ENCODE results near the gene NRP2. TPM values are rescaled to one million over a fixed set of nuclear protein-coding genes. Genes with fewer than 3 reads are reported as not detected.
A peak's percentile ranks its signal among the peaks of the same experiment; 100 is the strongest.

The NRP2 gene
- total RNA-seq, 1 donor from 2014 or later, result 31.8 TPM

GRCh38 chr2:205685314-205686055 lies 3.2 kb downstream of the NRP2 start:
- H3K4me3 ChIP-seq (ENCODE audit: low read length in 3 of 3), result peak overlapping the region; percentile 67 to 73 (median 70)
- H3K27me3 ChIP-seq (ENCODE audit: control insufficient read depth in 3 of 3, insufficient read depth in 3 of 3, low read length in 3 of 3), result peaks cover 15 to 41% (median 40%) of the 10 kb centered on the region in 3 donors
- no peaks in the 10 kb centered on the region for H3K9me3 ChIP-seq (ENCODE audit: control insufficient read depth in 3 of 3, low read length in 3 of 3)
- peaks cover 14 to 17% (median 17%) of the 10 kb centered on the region in 3 donors for H3K4me1 ChIP-seq (ENCODE audit: control insufficient read depth in 3 of 3, insufficient read depth in 3 of 3, low read length in 3 of 3)
- H3K27ac ChIP-seq (ENCODE audit: low read depth, low read length), result peak overlapping the region; percentile 54
- no peaks in the 10 kb centered on the region for H3K36me3 ChIP-seq (ENCODE audit: control insufficient read depth in 3 of 3, insufficient read depth in 3 of 3, low read length in 3 of 3)
- peak overlapping the region in 2 of 3 donors; percentile 56 to 57 for H3K9ac ChIP-seq (ENCODE audit: low read depth in 1 of 3, low read length in 3 of 3)

GRCh38 chr2:205686056-205686782 lies 3.9 kb downstream of the NRP2 start:
- H3K27ac ChIP-seq (ENCODE audit: low read depth, low read length), result peak overlapping the region; percentile 54
- peaks cover 14 to 17% (median 17%) of the 10 kb centered on the region in 3 donors for H3K4me1 ChIP-seq (ENCODE audit: control insufficient read depth in 3 of 3, insufficient read depth in 3 of 3, low read length in 3 of 3)
- H3K27me3 ChIP-seq (ENCODE audit: control insufficient read depth in 3 of 3, insufficient read depth in 3 of 3, low read length in 3 of 3), result peaks cover 15 to 37% (median 34%) of the 10 kb centered on the region in 3 donors

GRCh38 chr2:205686783-205687640 lies 4.7 kb downstream of the NRP2 start:
- Histone ChIP-seq H3K9ac (ENCODE audit: low read depth in 1 of 3, low read length in 3 of 3) (peak overlapping the region in 1 of 3 donors; percentile 57), H3K36me3 (ENCODE audit: control insufficient read depth in 3 of 3, insufficient read depth in 3 of 3, low read length in 3 of 3) (no peaks in the 10 kb centered on the region), H3K27ac (ENCODE audit: low read depth, low read length) (no peak overlapping the region), H3K27me3 (ENCODE audit: control insufficient read depth in 3 of 3, insufficient read depth in 3 of 3, low read length in 3 of 3) (peaks cover 13 to 32% (median 27%) of the 10 kb centered on the region in 3 donors), H3K4me1 (ENCODE audit: control insufficient read depth in 3 of 3, insufficient read depth in 3 of 3, low read length in 3 of 3) (peaks cover 8 to 13% (median 12%) of the 10 kb centered on the region in 3 donors), H3K9me3 (ENCODE audit: control insufficient read depth in 3 of 3, low read length in 3 of 3) (no peaks in the 10 kb centered on the region), H3K4me3 (ENCODE audit: low read length in 3 of 3) (peak overlapping the region; percentile 13 to 73 (median 70))

More at GRCh38 chr2:205686056-205686782, 3.9 kb downstream of the NRP2 start:
- H3K9me3 ChIP-seq (ENCODE audit: control insufficient read depth in 3 of 3, low read length in 3 of 3), result no peaks in the 10 kb centered on the region
- no peaks in the 10 kb centered on the region for H3K36me3 ChIP-seq (ENCODE audit: control insufficient read depth in 3 of 3, insufficient read depth in 3 of 3, low read length in 3 of 3)
- peak overlapping the region in 1 of 3 donors; percentile 57 for H3K9ac ChIP-seq (ENCODE audit: low read depth in 1 of 3, low read length in 3 of 3)
- peak overlapping the region; percentile 67 to 73 (median 70) for H3K4me3 ChIP-seq (ENCODE audit: low read length in 3 of 3)

- Histone ChIP-seq H3K9me3 (ENCODE audit: control insufficient read depth in 3 of 3, low read length in 3 of 3) (no peaks in the 10 kb centered on the region), H3K27me3 (ENCODE audit: control insufficient read depth in 3 of 3, insufficient read depth in 3 of 3, low read length in 3 of 3) (peaks cover 13 to 32% (median 27%) of the 10 kb centered on the region in 3 donors), H3K27ac (ENCODE audit: low read depth, low read length) (no peak overlapping the region), H3K4me1 (ENCODE audit: control insufficient read depth in 3 of 3, insufficient read depth in 3 of 3, low read length in 3 of 3) (peaks cover 7 to 13% (median 12%) of the 10 kb centered on the region in 3 donors), H3K9ac (ENCODE audit: low read depth in 1 of 3, low read length in 3 of 3) (no peak overlapping the region), H3K36me3 (ENCODE audit: control insufficient read depth in 3 of 3, insufficient read depth in 3 of 3, low read length in 3 of 3) (no peaks in the 10 kb centered on the region), H3K4me3 (ENCODE audit: low read length in 3 of 3) (no peak overlapping the region)
These were observed 5.3 kb downstream of the NRP2 start for GRCh38 chr2:205687641-205687956.

- Histone ChIP-seq H3K27me3 (ENCODE audit: control insufficient read depth in 3 of 3, insufficient read depth in 3 of 3, low read length in 3 of 3) (peaks cover 13 to 29% (median 18%) of the 10 kb centered on the region in 3 donors), H3K36me3 (ENCODE audit: control insufficient read depth in 3 of 3, insufficient read depth in 3 of 3, low read length in 3 of 3) (no peaks in the 10 kb centered on the region), H3K27ac (ENCODE audit: low read depth, low read length) (no peak overlapping the region), H3K4me1 (ENCODE audit: control insufficient read depth in 3 of 3, insufficient read depth in 3 of 3, low read length in 3 of 3) (peaks cover 5 to 13% (median 12%) of the 10 kb centered on the region in 3 donors), H3K4me3 (ENCODE audit: low read length in 3 of 3) (peak overlapping the region in 1 of 3 donors; percentile 2), H3K9ac (ENCODE audit: low read depth in 1 of 3, low read length in 3 of 3) (no peak overlapping the region), H3K9me3 (ENCODE audit: control insufficient read depth in 3 of 3, low read length in 3 of 3) (no peaks in the 10 kb centered on the region)
These were observed 6.3 kb downstream of the NRP2 start for GRCh38 chr2:205688417-205689200.

- H3K4me1 ChIP-seq (ENCODE audit: control insufficient read depth in 3 of 3, insufficient read depth in 3 of 3, low read length in 3 of 3), result peaks cover 3 to 10% (median 9%) of the 10 kb centered on the region in 3 donors
- H3K9ac ChIP-seq (ENCODE audit: low read depth in 1 of 3, low read length in 3 of 3), result no peak overlapping the region
- H3K9me3 ChIP-seq (ENCODE audit: control insufficient read depth in 3 of 3, low read length in 3 of 3), result no peaks in the 10 kb centered on the region
- H3K36me3 ChIP-seq (ENCODE audit: control insufficient read depth in 3 of 3, insufficient read depth in 3 of 3, low read length in 3 of 3), result no peaks in the 10 kb centered on the region
- peaks cover 8 to 16% (median 8%) of the 10 kb centered on the region in 3 donors for H3K27me3 ChIP-seq (ENCODE audit: control insufficient read depth in 3 of 3, insufficient read depth in 3 of 3, low read length in 3 of 3)
- H3K4me3 ChIP-seq (ENCODE audit: low read length in 3 of 3), result no peak overlapping the region
- no peak overlapping the region for H3K27ac ChIP-seq (ENCODE audit: low read depth, low read length)
These were observed 7.5 kb downstream of the NRP2 start for GRCh38 chr2:205689820-205690219.

GRCh38 chr2:205692104-205692503 lies 9.8 kb downstream of the NRP2 start:
- Histone ChIP-seq H3K9me3 (ENCODE audit: control insufficient read depth in 3 of 3, low read length in 3 of 3) (no peaks in the 10 kb centered on the region), H3K4me1 (ENCODE audit: control insufficient read depth in 3 of 3, insufficient read depth in 3 of 3, low read length in 3 of 3) (no peaks in the 10 kb centered on the region), H3K9ac (ENCODE audit: low read depth in 1 of 3, low read length in 3 of 3) (no peak overlapping the region), H3K27me3 (ENCODE audit: control insufficient read depth in 3 of 3, insufficient read depth in 3 of 3, low read length in 3 of 3) (peaks cover 0 to 2% (median 0%) of the 10 kb centered on the region in 3 donors), H3K4me3 (ENCODE audit: low read length in 3 of 3) (no peak overlapping the region), H3K36me3 (ENCODE audit: control insufficient read depth in 3 of 3, insufficient read depth in 3 of 3, low read length in 3 of 3) (no peaks in the 10 kb centered on the region), H3K27ac (ENCODE audit: low read depth, low read length) (no peak overlapping the region)

GRCh38 chr2:205694256-205694655 lies 12.0 kb downstream of the NRP2 start:
- Histone ChIP-seq H3K4me3 (ENCODE audit: low read length in 3 of 3) (no peak overlapping the region), H3K9me3 (ENCODE audit: control insufficient read depth in 3 of 3, low read length in 3 of 3) (no peaks in the 10 kb centered on the region), H3K27ac (ENCODE audit: low read depth, low read length) (no peak overlapping the region), H3K4me1 (ENCODE audit: control insufficient read depth in 3 of 3, insufficient read depth in 3 of 3, low read length in 3 of 3) (peaks cover 0 to 2% (median under 1%) of the 10 kb centered on the region in 3 donors), H3K27me3 (ENCODE audit: control insufficient read depth in 3 of 3, insufficient read depth in 3 of 3, low read length in 3 of 3) (no peaks in the 10 kb centered on the region), H3K36me3 (ENCODE audit: control insufficient read depth in 3 of 3, insufficient read depth in 3 of 3, low read length in 3 of 3) (no peaks in the 10 kb centered on the region), H3K9ac (ENCODE audit: low read depth in 1 of 3, low read length in 3 of 3) (no peak overlapping the region)

- no peak overlapping the region for H3K27ac ChIP-seq (ENCODE audit: low read depth, low read length)
- H3K4me1 ChIP-seq (ENCODE audit: control insufficient read depth in 3 of 3, insufficient read depth in 3 of 3, low read length in 3 of 3), result peaks cover 3 to 10% (median 7%) of the 10 kb centered on the region in 3 donors
These were observed 13.2 kb downstream of the NRP2 start for GRCh38 chr2:205695460-205695991.

More at GRCh38 chr2:205695460-205695991, 13.2 kb downstream of the NRP2 start:
- Histone ChIP-seq H3K4me3 (ENCODE audit: low read length in 3 of 3) (no peak overlapping the region), H3K9ac (ENCODE audit: low read depth in 1 of 3, low read length in 3 of 3) (no peak overlapping the region), H3K36me3 (ENCODE audit: control insufficient read depth in 3 of 3, insufficient read depth in 3 of 3, low read length in 3 of 3) (no peaks in the 10 kb centered on the region), H3K27me3 (ENCODE audit: control insufficient read depth in 3 of 3, insufficient read depth in 3 of 3, low read length in 3 of 3) (no peaks in the 10 kb centered on the region), H3K9me3 (ENCODE audit: control insufficient read depth in 3 of 3, low read length in 3 of 3) (no peaks in the 10 kb centered on the region)
